HG03521 (cell line): Measurements from ENCODE around the gene ROM1.
"Not testable (repeated sequence)": the region's sequence is repeated elsewhere in the genome, so short reads cannot be mapped to it uniquely, and the experiment has no call there.

ENCODE experiments used
- ATAC-seq: cut with Tn5 transposase; IDR thresholded peaks from one replicate; pipeline ENCODE4 v1.9.1; 2021; ENCODE audit warnings: mild to moderate bottlenecking, moderate library complexity; ENCODE audit not compliant: unreplicated experiment

ROM1 gene

GRCh38 chr11:62585356-62585755, 27.7 kb upstream of the ROM1 start:
- not testable (repeated sequence) for ATAC-seq

- no peak for ATAC-seq
Observed at GRCh38 chr11:62588966-62589637, 24.0 kb upstream of the ROM1 start.

- ATAC-seq = peak; percentile 86
Observed at GRCh38 chr11:62591448-62592145, 21.5 kb upstream of the ROM1 start, which contains the start of gene TUT1. Gene TUT1 (minus strand): TSS chr11:62591523. CDS start chr11:62591485, 38 bp downstream.

- ATAC-seq = no peak
Observed at GRCh38 chr11:62592146-62592815, 20.8 kb upstream of the ROM1 start.

GRCh38 chr11:62592989-62593421, 20.1 kb upstream of the ROM1 start:
- no peak for ATAC-seq

DNA sequence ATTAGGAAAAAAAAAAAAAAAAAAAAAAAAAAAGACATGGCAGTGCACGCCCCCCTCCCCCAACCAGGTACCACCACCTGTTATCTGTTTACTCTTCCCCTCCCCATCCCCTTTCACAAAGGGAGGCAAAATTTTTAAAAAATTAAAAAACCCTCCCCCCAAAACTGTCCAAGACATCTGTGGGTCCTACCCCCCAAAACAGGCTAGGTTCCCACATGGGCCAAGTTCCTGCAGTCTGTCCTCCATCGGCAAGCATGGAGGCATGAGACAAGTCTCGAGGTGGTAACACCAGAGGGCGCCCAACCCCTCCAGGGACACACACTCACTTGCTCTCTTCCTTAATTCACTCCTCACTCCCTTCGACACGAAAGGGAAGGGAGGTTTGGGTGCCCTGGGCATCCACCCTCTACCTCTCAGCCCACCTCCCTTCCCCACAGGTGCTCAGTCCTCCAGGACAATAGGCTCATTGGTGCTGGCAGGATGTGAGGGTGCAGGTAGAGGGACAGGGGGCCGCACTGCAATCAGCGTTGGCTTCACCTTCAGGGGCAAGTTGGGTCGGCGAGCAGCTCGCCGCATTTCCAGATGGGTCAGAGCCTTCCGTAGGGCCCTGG, 19.5 kb upstream of the ROM1 start:
- no peak for ATAC-seq

GRCh38 chr11:62595124-62595523, 17.9 kb upstream of the ROM1 start:
- no peak for ATAC-seq

- ATAC-seq = peak; percentile 28
Observed at GRCh38 chr11:62599069-62599696, 13.9 kb upstream of the ROM1 start.

GRCh38 chr11:62599901-62600300, 13.2 kb upstream of the ROM1 start:
- ATAC-seq = no peak

DNA sequence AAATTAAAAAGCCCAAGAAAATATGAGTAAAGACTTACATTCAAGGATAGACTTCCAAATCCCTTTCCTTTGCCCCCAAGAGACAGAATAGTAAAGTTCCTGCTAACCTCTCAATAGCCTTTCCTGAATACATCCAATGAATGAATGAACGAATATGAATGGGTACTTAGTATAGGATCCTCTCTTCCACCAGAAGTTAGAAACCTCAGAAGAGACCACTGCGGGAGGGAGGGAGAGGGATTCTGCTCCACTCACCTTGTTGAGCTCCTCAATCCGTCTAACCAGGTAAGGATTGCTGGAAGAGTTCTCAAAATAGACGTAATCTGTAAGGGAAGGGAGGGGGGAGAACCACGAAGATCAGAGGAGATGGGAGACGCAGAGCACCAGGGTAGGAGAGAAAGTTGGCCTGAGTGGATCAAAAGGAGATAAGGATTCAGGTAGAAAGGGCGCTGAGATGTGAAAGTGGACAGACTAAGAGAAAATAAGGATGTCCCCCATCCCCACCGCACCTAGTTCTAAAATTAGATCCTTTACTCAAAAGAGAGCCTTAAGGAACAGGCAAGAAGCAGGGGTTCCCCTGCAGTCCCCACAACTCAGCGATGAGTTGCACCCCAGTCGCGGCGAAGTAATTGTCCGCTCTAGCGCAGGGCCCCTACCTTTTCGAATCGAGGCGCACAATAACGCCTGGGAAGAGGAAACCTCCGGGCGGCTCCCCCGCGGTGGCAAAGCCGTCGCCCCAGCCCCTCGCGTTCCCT, 12.5 kb upstream of the ROM1 start:
- ATAC-seq = no peak

- ATAC-seq = no peak
Observed at GRCh38 chr11:62601122-62601371, 12.0 kb upstream of the ROM1 start.

- peak; percentile 74 for ATAC-seq
Observed at GRCh38 chr11:62601372-62602140, 11.5 kb upstream of the ROM1 start, which contains the start of gene MTA2. Gene MTA2 (minus strand): TSS chr11:62601865. CDS start chr11:62601450, 415 bp downstream.

- no peak for ATAC-seq
Observed at GRCh38 chr11:62602141-62603071, 10.7 kb upstream of the ROM1 start.

DNA sequence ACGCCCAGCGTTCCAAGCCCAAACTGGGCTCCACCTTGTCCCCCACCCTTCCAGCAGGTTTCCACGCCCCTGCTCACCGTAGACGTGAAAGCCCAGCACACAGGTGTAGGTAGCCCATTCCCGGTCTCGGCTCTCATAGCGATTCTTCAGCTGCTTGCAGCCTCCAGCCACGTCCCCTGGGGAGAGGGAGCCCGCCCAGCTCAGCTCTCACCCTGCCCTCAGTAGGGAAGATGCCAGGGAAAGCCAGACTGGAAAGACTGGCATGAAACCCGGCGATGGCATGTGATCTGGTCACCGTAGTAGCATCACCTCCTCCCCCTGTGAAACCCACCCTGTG, 10.0 kb upstream of the ROM1 start:
- no peak for ATAC-seq

DNA sequence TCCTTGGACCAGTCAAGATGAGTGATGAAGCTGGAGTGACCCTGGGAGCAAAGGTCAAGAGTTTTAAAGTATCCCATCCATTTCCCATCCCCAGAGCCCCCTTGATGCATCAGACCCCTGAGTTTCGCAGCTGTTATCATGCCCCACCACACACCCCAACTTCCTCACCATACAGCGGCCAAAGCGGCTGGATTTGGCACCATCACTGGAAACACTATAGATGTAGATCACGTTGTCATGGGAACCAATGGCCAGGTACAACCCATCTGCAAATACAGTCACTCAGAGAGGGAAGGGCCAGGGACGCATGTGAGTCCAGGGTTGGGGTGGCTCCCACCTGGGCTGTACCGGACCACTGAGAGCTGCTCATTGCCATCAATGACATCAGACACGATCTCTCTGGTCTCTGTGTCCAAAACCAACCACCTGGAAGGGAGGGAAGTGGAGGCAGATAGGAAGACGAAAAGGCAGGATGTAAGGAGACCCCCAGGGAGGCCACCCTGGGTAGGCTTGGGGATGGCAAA, 9.2 kb upstream of the ROM1 start:
- no peak for ATAC-seq

DNA sequence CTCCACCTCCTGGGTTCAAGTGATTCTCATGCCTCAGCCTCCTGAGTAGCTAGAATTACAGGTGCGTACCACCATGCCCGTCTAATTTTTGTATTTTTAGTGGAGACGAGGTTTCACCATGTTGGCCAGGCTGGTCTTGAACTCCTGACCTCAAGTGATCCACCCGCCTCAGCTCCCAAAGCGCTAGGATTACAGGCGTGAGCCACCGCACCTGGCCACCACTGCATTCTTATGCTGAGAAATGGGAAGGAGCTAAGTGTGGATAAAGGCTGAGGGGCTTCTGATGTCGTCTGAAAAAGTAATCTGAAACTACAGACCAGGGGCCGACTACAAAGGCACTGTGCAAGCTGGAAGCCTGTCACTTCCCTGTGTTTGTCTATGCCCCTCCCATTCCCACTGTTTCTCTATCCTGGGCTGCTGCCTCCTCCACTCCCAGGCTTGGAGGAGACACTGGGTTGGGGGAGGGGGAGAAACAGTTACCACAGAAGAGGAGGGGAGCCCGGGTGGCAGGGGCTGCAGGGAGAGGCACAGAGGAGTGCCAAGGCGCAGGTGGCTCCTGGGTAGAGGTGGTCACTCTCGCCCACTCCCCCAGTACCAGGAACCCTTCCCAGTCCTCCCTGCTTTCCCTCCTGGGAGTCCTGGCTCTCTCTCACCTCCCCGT, 8.5 kb upstream of the ROM1 start:
- no peak for ATAC-seq

DNA sequence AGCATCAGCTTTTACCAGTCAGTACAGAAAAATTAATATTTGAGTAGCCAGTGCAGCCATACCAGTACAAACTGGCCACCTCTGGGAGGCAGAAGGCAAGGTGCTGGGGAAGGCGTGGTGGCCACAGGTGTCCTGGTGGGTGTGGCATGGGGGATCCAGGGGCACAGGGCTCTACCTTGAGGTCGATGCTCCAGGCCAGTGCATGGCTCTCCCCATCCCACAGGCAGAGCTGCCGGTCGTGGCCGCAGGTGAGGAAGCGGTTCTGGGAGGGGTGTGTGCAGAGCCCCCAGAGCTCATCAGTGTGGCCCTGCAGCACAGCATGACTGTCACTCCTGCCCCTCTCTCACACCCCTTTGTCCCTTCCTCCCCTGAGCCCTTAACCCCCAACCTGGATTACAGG, 7.6 kb upstream of the ROM1 start:
- ATAC-seq = no peak

- ATAC-seq = no peak
Observed at GRCh38 chr11:62605902-62606301, 7.2 kb upstream of the ROM1 start.
